Measurements from ENCODE around the gene SHISA9. TPM values are rescaled to one million over a fixed set of nuclear protein-coding genes. Genes with fewer than 3 reads are reported as not detected.

SHISA9 gene
- total RNA-seq, 5 donors from 2014 or later (not counting 1 experiment from before 2014, with no cell fraction given): 0.06 TPM; not detected in 4

GRCh38 chr16:13193721-13194120 is 292.3 kb downstream of the SHISA9 start:
- H3K4me1 Mint-ChIP-seq: no peaks in the 10 kb centered on the region

DNA sequence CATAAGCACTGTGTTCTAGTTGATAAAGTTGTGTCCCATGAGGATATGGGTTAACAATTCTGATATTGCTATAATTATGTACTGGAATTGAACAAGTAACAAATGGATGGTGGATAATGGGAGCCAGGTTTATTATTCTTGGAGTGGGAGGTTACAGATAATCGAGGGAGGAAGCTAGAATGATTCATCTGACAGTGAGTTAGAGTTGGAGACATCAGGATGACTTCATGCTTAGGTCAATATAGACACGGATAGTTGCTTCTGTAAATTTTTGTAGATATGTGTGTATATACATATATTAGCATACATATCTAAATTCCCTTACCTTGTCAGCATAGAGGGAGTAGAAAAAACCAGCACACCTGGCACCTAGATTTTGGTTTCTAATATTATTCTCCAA is 293.4 kb downstream of the SHISA9 start:
- DNase-seq (no peak), ATAC-seq (replicated peaks in 1 of 4) (no peak)
- Mint-ChIP-seq H3K4me1 (no peaks in the 10 kb centered on the region), H3K27ac (no peak overlapping the region), H3K27me3 (peaks cover 0 to 2% of the 10 kb centered on the region in 2 donors), H3K9me3 (peaks cover 1 to 12% (median 5%) of the 10 kb centered on the region in 3 donors), H3K36me3 (no peaks in the 10 kb centered on the region), H3K4me3 (no peak overlapping the region)
- Histone ChIP-seq H3K36me3 (ENCODE audit: control insufficient read depth in 2 of 2, extremely low read depth in 1 of 2, insufficient read depth in 1 of 2, low read length in 1 of 2) (no peaks in the 10 kb centered on the region), H3K4me3 (ENCODE audit: control insufficient read depth in 1 of 2, extremely low read depth in 1 of 2, low read length in 1 of 2) (no peak overlapping the region), H3K4me1 (ENCODE audit: control insufficient read depth in 1 of 2, extremely low read depth in 1 of 2, insufficient read depth in 2 of 2, low read length in 2 of 2) (no peaks in the 10 kb centered on the region), H3K9me3 (no peaks in the 10 kb centered on the region), H3K27ac (ENCODE audit: low read length) (no peak overlapping the region), H3K27me3 (replicated peaks in 1 of 2; ENCODE audit: control insufficient read depth in 2 of 2, extremely low read depth in 1 of 2, insufficient read depth in 2 of 2, low read length in 1 of 2) (no peaks in the 10 kb centered on the region)
- ChIA-PET CTCF (no interaction called here), POLR2A (no interaction called here)
- no CpG with 5 or more reads among the region's 2 CpGs for WGBS (ENCODE audit: insufficient coverage)

More at GRCh38 chr16:13193721-13194120, 292.3 kb downstream of the SHISA9 start:
- no peaks in the 10 kb centered on the region for H3K27me3 ChIP-seq (replicated peaks in 1 of 2; ENCODE audit: control insufficient read depth in 2 of 2, extremely low read depth in 1 of 2, insufficient read depth in 2 of 2, low read length in 1 of 2)
- Mint-ChIP-seq H3K27ac (no peak overlapping the region), H3K36me3 (no peaks in the 10 kb centered on the region), H3K4me3 (no peak overlapping the region), H3K9me3 (peaks cover 1 to 12% (median 5%) of the 10 kb centered on the region in 3 donors), H3K27me3 (peaks cover 0 to 2% of the 10 kb centered on the region in 2 donors)
- POLR2A ChIA-PET: no interaction called here
- no peak overlapping the region for H3K4me3 ChIP-seq (ENCODE audit: control insufficient read depth in 1 of 2, extremely low read depth in 1 of 2, low read length in 1 of 2)
- 80% methylated on average over 1 of the region's 1 CpG for WGBS (ENCODE audit: insufficient coverage)
- DNase-seq (no peak), ATAC-seq (replicated peaks in 1 of 4) (no peak)
- no peaks in the 10 kb centered on the region for H3K4me1 ChIP-seq (ENCODE audit: control insufficient read depth in 1 of 2, extremely low read depth in 1 of 2, insufficient read depth in 2 of 2, low read length in 2 of 2)
- CTCF ChIA-PET: no interaction called here
- no peak overlapping the region for H3K27ac ChIP-seq (ENCODE audit: low read length)
- H3K9me3 ChIP-seq: no peaks in the 10 kb centered on the region
- no peaks in the 10 kb centered on the region for H3K36me3 ChIP-seq (ENCODE audit: control insufficient read depth in 2 of 2, extremely low read depth in 1 of 2, insufficient read depth in 1 of 2, low read length in 1 of 2)

- no peak overlapping the region for H3K27ac Mint-ChIP-seq
- H3K9me3 Mint-ChIP-seq: peaks cover 0 to 4% (median 0%) of the 10 kb centered on the region in 3 donors
- ChIA-PET CTCF (no interaction called here), POLR2A (no interaction called here)
- Histone ChIP-seq H3K27me3 (replicated peaks in 1 of 2; ENCODE audit: control insufficient read depth in 2 of 2, extremely low read depth in 1 of 2, insufficient read depth in 2 of 2, low read length in 1 of 2) (no peaks in the 10 kb centered on the region), H3K9me3 (no peaks in the 10 kb centered on the region), H3K36me3 (ENCODE audit: control insufficient read depth in 2 of 2, extremely low read depth in 1 of 2, insufficient read depth in 1 of 2, low read length in 1 of 2) (no peaks in the 10 kb centered on the region), H3K27ac (ENCODE audit: low read length) (no peak overlapping the region), H3K4me1 (ENCODE audit: control insufficient read depth in 1 of 2, extremely low read depth in 1 of 2, insufficient read depth in 2 of 2, low read length in 2 of 2) (no peaks in the 10 kb centered on the region), H3K4me3 (ENCODE audit: control insufficient read depth in 1 of 2, extremely low read depth in 1 of 2, low read length in 1 of 2) (no peak overlapping the region)
- no peaks in the 10 kb centered on the region for H3K27me3 Mint-ChIP-seq
- H3K4me1 Mint-ChIP-seq: no peaks in the 10 kb centered on the region
- no peak overlapping the region for H3K4me3 Mint-ChIP-seq
- no peaks in the 10 kb centered on the region for H3K36me3 Mint-ChIP-seq
- ATAC-seq (replicated peaks in 1 of 4) (no peak), DNase-seq (no peak)
Measured at GRCh38 chr16:13203725-13204124, 302.3 kb downstream of the SHISA9 start.

DNA sequence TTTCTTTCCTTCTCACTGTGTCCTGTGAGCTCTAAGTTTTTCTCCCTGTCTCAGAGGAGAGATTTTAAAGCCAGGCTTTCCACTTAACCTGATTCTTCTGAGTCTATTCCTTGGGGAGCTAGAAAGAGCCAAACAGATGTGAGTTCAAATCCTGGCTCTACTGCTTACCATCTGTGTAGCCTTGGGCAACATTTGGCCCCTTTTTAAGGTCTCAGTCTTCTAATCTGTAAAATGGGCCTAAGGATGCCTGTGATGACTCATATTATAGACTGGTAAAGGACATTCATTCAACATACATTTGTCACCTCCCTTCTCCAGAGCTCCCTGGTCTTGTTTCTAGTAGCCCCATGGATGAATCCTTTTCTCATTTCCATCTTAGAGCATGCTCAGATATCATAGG is 304.0 kb downstream of the SHISA9 start:
- no peaks in the 10 kb centered on the region for H3K9me3 ChIP-seq
- no peaks in the 10 kb centered on the region for H3K27me3 ChIP-seq (replicated peaks in 1 of 2; ENCODE audit: control insufficient read depth in 2 of 2, extremely low read depth in 1 of 2, insufficient read depth in 2 of 2, low read length in 1 of 2)
- ATAC-seq (replicated peaks in 1 of 4) (no peak), DNase-seq (no peak)
- H3K4me3 Mint-ChIP-seq: no peak overlapping the region
- CTCF ChIA-PET: no interaction called here
- H3K9me3 Mint-ChIP-seq: peaks cover 0 to 4% (median 0%) of the 10 kb centered on the region in 3 donors
- no peaks in the 10 kb centered on the region for H3K4me1 ChIP-seq (ENCODE audit: control insufficient read depth in 1 of 2, extremely low read depth in 1 of 2, insufficient read depth in 2 of 2, low read length in 2 of 2)
- no peaks in the 10 kb centered on the region for H3K27me3 Mint-ChIP-seq
- H3K36me3 ChIP-seq (ENCODE audit: control insufficient read depth in 2 of 2, extremely low read depth in 1 of 2, insufficient read depth in 1 of 2, low read length in 1 of 2): no peaks in the 10 kb centered on the region
- no peak overlapping the region for H3K27ac Mint-ChIP-seq
- H3K27ac ChIP-seq (ENCODE audit: low read length): no peak overlapping the region
- no peaks in the 10 kb centered on the region for H3K4me1 Mint-ChIP-seq
- no peak overlapping the region for H3K4me3 ChIP-seq (ENCODE audit: control insufficient read depth in 1 of 2, extremely low read depth in 1 of 2, low read length in 1 of 2)
- POLR2A ChIA-PET: no interaction called here
- no peaks in the 10 kb centered on the region for H3K36me3 Mint-ChIP-seq

- Mint-ChIP-seq H3K4me1 (no peaks in the 10 kb centered on the region), H3K27ac (no peak overlapping the region), H3K36me3 (no peaks in the 10 kb centered on the region), H3K27me3 (no peaks in the 10 kb centered on the region), H3K4me3 (no peak overlapping the region), H3K9me3 (peaks cover 0 to 4% (median 0%) of the 10 kb centered on the region in 3 donors)
- H3K9me3 ChIP-seq: no peaks in the 10 kb centered on the region
- no peaks in the 10 kb centered on the region for H3K4me1 ChIP-seq (ENCODE audit: control insufficient read depth in 1 of 2, extremely low read depth in 1 of 2, insufficient read depth in 2 of 2, low read length in 2 of 2)
- H3K36me3 ChIP-seq (ENCODE audit: control insufficient read depth in 2 of 2, extremely low read depth in 1 of 2, insufficient read depth in 1 of 2, low read length in 1 of 2): no peaks in the 10 kb centered on the region
- ATAC-seq (replicated peaks in 1 of 4) (no peak), DNase-seq (no peak)
- no peak overlapping the region for H3K27ac ChIP-seq (ENCODE audit: low read length)
- ChIA-PET CTCF (no interaction called here), POLR2A (no interaction called here)
- WGBS (ENCODE audit: insufficient coverage): 86% methylated on average over 1 of the region's 4 CpGs
- no peaks in the 10 kb centered on the region for H3K27me3 ChIP-seq (replicated peaks in 1 of 2; ENCODE audit: control insufficient read depth in 2 of 2, extremely low read depth in 1 of 2, insufficient read depth in 2 of 2, low read length in 1 of 2)
- no peak overlapping the region for H3K4me3 ChIP-seq (ENCODE audit: control insufficient read depth in 1 of 2, extremely low read depth in 1 of 2, low read length in 1 of 2)
Measured at GRCh38 chr16:13206606-13207005, 305.2 kb downstream of the SHISA9 start.

DNA sequence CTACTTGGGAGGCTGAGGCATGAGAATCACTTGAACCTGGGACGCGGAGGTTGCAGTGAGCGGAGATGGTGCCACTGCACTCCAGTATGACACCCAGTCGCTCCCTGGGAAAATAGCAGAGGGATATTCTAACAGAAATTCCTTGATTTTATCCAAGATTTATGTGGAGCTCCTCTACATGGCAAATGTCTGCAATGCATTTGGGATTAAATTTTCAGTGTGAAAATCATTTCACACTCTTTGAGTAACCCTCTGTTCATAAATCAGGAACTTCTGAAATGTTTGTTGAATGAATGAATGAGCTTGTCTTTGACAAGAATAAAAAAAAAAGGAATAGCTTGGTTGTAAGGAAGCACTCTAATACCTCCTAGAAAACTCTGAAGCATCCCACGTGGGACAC is 305.8 kb downstream of the SHISA9 start:
- no peak for DNase-seq
- WGBS (ENCODE audit: insufficient coverage): 75% methylated on average over 4 of the region's 5 CpGs
- no peaks in the 10 kb centered on the region for H3K4me1 Mint-ChIP-seq
- H3K9me3 Mint-ChIP-seq: peaks cover 0 to 2% (median 0%) of the 10 kb centered on the region in 3 donors
- no peak overlapping the region for H3K27ac ChIP-seq (ENCODE audit: low read length)
- CTCF ChIA-PET: no interaction called here
- H3K27me3 Mint-ChIP-seq: no peaks in the 10 kb centered on the region
- no peak overlapping the region for H3K27ac Mint-ChIP-seq
- ATAC-seq (replicated peaks in 1 of 4): no peak
- no peaks in the 10 kb centered on the region for H3K27me3 ChIP-seq (replicated peaks in 1 of 2; ENCODE audit: control insufficient read depth in 2 of 2, extremely low read depth in 1 of 2, insufficient read depth in 2 of 2, low read length in 1 of 2)
- no peaks in the 10 kb centered on the region for H3K36me3 ChIP-seq (ENCODE audit: control insufficient read depth in 2 of 2, extremely low read depth in 1 of 2, insufficient read depth in 1 of 2, low read length in 1 of 2)
- no peaks in the 10 kb centered on the region for H3K9me3 ChIP-seq
- H3K36me3 Mint-ChIP-seq: no peaks in the 10 kb centered on the region
- POLR2A ChIA-PET: no interaction called here
- no peak overlapping the region for H3K4me3 Mint-ChIP-seq
- no peak overlapping the region for H3K4me3 ChIP-seq (ENCODE audit: control insufficient read depth in 1 of 2, extremely low read depth in 1 of 2, low read length in 1 of 2)
- no peaks in the 10 kb centered on the region for H3K4me1 ChIP-seq (ENCODE audit: control insufficient read depth in 1 of 2, extremely low read depth in 1 of 2, insufficient read depth in 2 of 2, low read length in 2 of 2)

DNA sequence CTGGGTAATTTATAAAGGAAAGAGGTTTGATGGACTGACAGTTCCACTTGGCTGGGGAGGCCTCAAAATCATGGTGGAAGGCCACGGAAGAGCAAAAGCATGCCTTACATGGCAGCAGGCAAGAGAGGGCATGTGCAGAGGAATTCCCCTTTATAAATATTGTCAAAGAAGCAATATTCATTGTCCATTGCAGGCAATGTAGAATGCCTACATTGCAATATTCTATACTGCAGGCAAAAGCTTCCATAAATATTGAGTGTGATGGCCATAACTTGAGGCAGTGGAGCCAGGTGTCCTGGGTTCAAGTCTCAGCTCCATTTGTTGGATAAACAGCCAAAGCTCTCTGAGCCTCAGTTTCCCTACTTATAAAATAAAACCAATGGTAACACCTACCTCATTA is 322.3 kb downstream of the SHISA9 start:
- no peak overlapping the region for H3K27ac ChIP-seq (ENCODE audit: low read length)
- no peak for ATAC-seq (replicated peaks in 1 of 4)
- POLR2A ChIA-PET: no interaction called here
- H3K4me3 Mint-ChIP-seq: no peak overlapping the region
- no peak overlapping the region for H3K4me3 ChIP-seq (ENCODE audit: control insufficient read depth in 1 of 2, extremely low read depth in 1 of 2, low read length in 1 of 2)
- no CpG with 5 or more reads among the region's 1 CpG for WGBS (ENCODE audit: insufficient coverage)
- H3K27me3 Mint-ChIP-seq: peaks cover 4 to 9% of the 10 kb centered on the region in 2 donors
- H3K36me3 ChIP-seq (ENCODE audit: control insufficient read depth in 2 of 2, extremely low read depth in 1 of 2, insufficient read depth in 1 of 2, low read length in 1 of 2): no peaks in the 10 kb centered on the region
- H3K27me3 ChIP-seq (replicated peaks in 1 of 2; ENCODE audit: control insufficient read depth in 2 of 2, extremely low read depth in 1 of 2, insufficient read depth in 2 of 2, low read length in 1 of 2): no peaks in the 10 kb centered on the region
- DNase-seq: no peak
- H3K36me3 Mint-ChIP-seq: no peaks in the 10 kb centered on the region
- no peaks in the 10 kb centered on the region for H3K9me3 ChIP-seq
- H3K9me3 Mint-ChIP-seq: peaks cover 4 to 28% (median 22%) of the 10 kb centered on the region in 3 donors
- CTCF ChIA-PET: no interaction called here
- no peaks in the 10 kb centered on the region for H3K4me1 ChIP-seq (ENCODE audit: control insufficient read depth in 1 of 2, extremely low read depth in 1 of 2, insufficient read depth in 2 of 2, low read length in 2 of 2)
- no peaks in the 10 kb centered on the region for H3K4me1 Mint-ChIP-seq
- H3K27ac Mint-ChIP-seq: no peak overlapping the region
